ENCODE data around the gene KDM3B.

Gene KDM3B

DNA sequence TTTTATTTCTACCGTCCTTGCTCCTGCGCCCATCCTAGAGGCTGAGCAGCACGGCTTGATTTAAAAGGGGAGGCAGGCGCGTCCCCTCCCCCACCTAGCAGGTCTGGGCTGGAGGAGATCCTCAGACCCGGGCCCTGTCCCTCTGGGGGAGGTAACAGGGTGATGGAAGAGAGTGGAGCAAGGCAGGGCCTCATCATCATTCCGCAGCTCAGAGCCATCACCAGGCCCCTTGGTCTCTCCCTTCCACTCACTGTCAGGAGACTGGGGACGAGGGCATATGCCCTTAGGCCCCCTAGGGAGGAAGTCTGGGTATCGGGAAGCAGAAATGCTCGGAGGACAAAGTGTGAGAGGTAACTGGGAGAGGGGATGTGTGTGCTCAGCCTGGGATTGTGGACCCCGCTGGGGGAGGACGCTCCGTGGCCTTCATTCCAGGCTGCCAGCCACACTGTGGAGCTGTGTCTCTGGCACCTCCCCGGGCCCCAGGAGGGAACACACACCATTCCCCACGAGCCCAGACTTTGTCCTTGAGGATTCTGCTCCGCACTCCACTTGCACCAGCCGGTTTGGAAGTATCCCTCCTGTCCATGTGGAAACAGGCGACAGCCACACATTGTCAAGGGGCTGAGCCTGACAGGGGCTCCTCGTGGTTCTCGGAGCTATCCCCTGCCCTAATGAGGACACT lies 87.1 kb downstream of the KDM3B start:
- peak; percentile 17 for DNase-seq
- peaks cover 0 to 3% of the 10 kb centered on the region in 2 experiments for H3K27me3 ChIP-seq (ENCODE audit: control insufficient read depth in 1 of 2, insufficient read depth in 1 of 2, low read length in 2 of 2)
- peaks cover 18 to 24% of the 10 kb centered on the region in 2 experiments for H3K36me3 ChIP-seq (ENCODE audit: control insufficient read depth in 1 of 2, insufficient read depth in 2 of 2, low read depth in 1 of 2, low read length in 2 of 2)
- peak overlapping the region; percentile 93 for H3K4me2 ChIP-seq (ENCODE audit: low read length, poor library complexity, severe bottlenecking)
- no peaks in the 10 kb centered on the region for H3K9me3 ChIP-seq (ENCODE audit: control insufficient read depth, low read length)
- H3K4ac ChIP-seq (ENCODE audit: low read depth in 1 of 2, low read length in 2 of 2), result peak overlapping the region in 1 of 2 experiments; percentile 24
- H2BK12ac ChIP-seq (ENCODE audit: low read length in 2 of 2), result no peak overlapping the region
- no peak overlapping the region for H4K8ac ChIP-seq (ENCODE audit: low read length)
- peak overlapping the region; percentile 70 for H3K9ac ChIP-seq (ENCODE audit: low read length)
- H2BK5ac ChIP-seq (ENCODE audit: low read depth, low read length, poor library complexity, severe bottlenecking), result no peak overlapping the region
- no peak overlapping the region for H3K27ac ChIP-seq (ENCODE audit: low read length, poor library complexity, severe bottlenecking)
- H3K4me3 ChIP-seq (ENCODE audit: insufficient read depth in 1 of 2, low read depth in 1 of 2, low read length in 2 of 2), result peak overlapping the region; percentile 63 to 77
- H3K23ac ChIP-seq (ENCODE audit: low read length in 2 of 2), result no peak overlapping the region
- peaks cover 13% of the 10 kb centered on the region for H3K4me1 ChIP-seq (ENCODE audit: control insufficient read depth, insufficient read depth, low read depth, low read length)
- H3K18ac ChIP-seq (ENCODE audit: low read depth in 1 of 2, low read length in 2 of 2), result peak overlapping the region in 1 of 2 experiments; percentile 40
- 38% methylated on average over 15 of the region's 20 CpGs for WGBS
- H3K79me1 ChIP-seq (replicated peaks; ENCODE audit: low read length, poor library complexity, severe bottlenecking), result no peaks in the 10 kb centered on the region
- H2AK5ac ChIP-seq (ENCODE audit: low read length, severe bottlenecking), result no peak overlapping the region
- H4K91ac ChIP-seq (ENCODE audit: low read length), result no peak overlapping the region
- no peak overlapping the region for H3K14ac ChIP-seq (ENCODE audit: low read length in 2 of 2)
- H2BK120ac ChIP-seq (ENCODE audit: low read depth, low read length), result no peak overlapping the region
- no peak overlapping the region for H2AFZ ChIP-seq (ENCODE audit: low read depth, low read length)
- no peak overlapping the region for H2BK15ac ChIP-seq (ENCODE audit: low read depth, poor library complexity, severe bottlenecking)

DNA sequence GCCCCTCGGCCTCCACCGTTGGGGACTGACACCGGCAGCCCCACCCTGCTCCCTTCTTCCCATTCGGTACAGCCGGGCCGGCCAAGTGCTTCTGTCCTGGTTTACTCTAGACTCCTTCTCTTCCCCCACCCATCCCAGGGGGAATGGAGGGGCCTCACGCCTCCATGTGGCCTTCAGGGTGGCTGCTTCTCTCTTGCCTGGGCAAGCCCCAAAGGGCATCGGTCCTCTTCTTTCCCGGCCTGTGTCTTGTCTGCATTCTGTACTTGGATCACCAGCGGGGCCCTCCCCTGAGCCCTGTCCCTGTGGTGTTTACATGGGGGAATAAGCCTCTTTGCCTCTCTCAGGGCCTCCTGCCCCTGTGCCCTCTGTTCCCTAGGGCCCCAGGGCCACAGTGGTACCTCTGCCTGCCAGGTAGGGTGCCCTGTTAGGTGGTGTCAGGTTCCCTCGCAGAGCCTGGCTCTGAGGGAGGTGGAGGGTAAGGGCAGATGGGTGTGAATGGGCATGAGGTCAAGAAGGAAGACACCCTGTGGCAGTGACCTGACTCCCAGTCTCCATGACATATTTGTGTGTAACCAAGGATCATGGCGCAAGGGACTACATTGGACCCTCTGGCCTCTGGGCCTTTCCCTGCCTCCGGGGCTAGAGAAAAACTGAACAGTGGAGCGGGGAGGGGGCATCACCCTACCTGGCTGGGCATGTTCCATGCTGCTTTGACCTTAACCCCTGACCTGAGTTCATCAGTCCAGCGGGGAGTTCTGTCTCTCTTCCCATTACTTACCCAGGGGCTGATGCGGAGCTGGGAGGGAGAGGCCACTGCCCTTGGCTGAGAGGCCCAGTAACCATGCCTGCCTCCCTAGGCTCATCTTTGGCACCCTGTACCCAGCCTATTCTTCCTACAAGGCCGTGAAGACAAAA lies 87.9 kb downstream of the KDM3B start:
- H2BK15ac ChIP-seq (ENCODE audit: low read depth, poor library complexity, severe bottlenecking), result no peak overlapping the region
- no peaks in the 10 kb centered on the region for H3K79me1 ChIP-seq (replicated peaks; ENCODE audit: low read length, poor library complexity, severe bottlenecking)
- no peak overlapping the region for H3K4ac ChIP-seq (ENCODE audit: low read depth in 1 of 2, low read length in 2 of 2)
- H2BK120ac ChIP-seq (ENCODE audit: low read depth, low read length), result no peak overlapping the region
- H4K8ac ChIP-seq (ENCODE audit: low read length), result no peak overlapping the region
- no peak overlapping the region for H3K9ac ChIP-seq (ENCODE audit: low read length)
- peaks cover 0 to 3% of the 10 kb centered on the region in 2 experiments for H3K27me3 ChIP-seq (ENCODE audit: control insufficient read depth in 1 of 2, insufficient read depth in 1 of 2, low read length in 2 of 2)
- no peak overlapping the region for H3K23ac ChIP-seq (ENCODE audit: low read length in 2 of 2)
- H4K91ac ChIP-seq (ENCODE audit: low read length), result no peak overlapping the region
- H3K4me2 ChIP-seq (ENCODE audit: low read length, poor library complexity, severe bottlenecking), result peak overlapping the region; percentile 93
- no peak for DNase-seq
- no peak overlapping the region for H2BK12ac ChIP-seq (ENCODE audit: low read length in 2 of 2)
- H3K9me3 ChIP-seq (ENCODE audit: control insufficient read depth, low read length), result no peaks in the 10 kb centered on the region
- peak overlapping the region in 1 of 2 experiments; percentile 0 for H3K14ac ChIP-seq (ENCODE audit: low read length in 2 of 2)
- H3K18ac ChIP-seq (ENCODE audit: low read depth in 1 of 2, low read length in 2 of 2), result no peak overlapping the region
- 83% methylated on average over 16 of the region's 17 CpGs for WGBS
- H2AK5ac ChIP-seq (ENCODE audit: low read length, severe bottlenecking), result no peak overlapping the region
- no peak overlapping the region for H2AFZ ChIP-seq (ENCODE audit: low read depth, low read length)
- H3K36me3 ChIP-seq (ENCODE audit: control insufficient read depth in 1 of 2, insufficient read depth in 2 of 2, low read depth in 1 of 2, low read length in 2 of 2), result peaks cover 16 to 18% of the 10 kb centered on the region in 2 experiments
- peaks cover 13% of the 10 kb centered on the region for H3K4me1 ChIP-seq (ENCODE audit: control insufficient read depth, insufficient read depth, low read depth, low read length)
- no peak overlapping the region for H2BK5ac ChIP-seq (ENCODE audit: low read depth, low read length, poor library complexity, severe bottlenecking)
- H3K27ac ChIP-seq (ENCODE audit: low read length, poor library complexity, severe bottlenecking), result no peak overlapping the region
- H3K4me3 ChIP-seq (ENCODE audit: insufficient read depth in 1 of 2, low read depth in 1 of 2, low read length in 2 of 2), result no peak overlapping the region

DNA sequence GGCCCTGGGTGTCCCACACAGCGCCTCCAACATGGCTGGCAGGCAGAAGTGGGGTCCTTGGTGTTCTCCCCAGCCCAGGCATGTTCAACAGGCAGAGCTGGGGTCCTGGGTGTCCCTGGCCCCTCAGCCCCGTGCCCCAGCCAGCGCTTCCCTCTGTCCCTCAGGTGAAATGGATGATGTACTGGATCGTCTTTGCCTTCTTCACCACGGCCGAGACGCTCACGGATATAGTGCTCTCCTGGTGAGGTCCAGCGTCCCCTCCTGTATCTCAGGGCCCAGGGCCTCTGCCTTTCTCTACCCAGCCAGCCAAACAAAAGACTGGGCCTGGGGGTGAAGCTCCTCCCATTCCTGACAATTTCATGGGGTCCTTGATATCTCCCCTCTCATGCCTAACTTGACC lies 88.7 kb downstream of the KDM3B start:
- Histone ChIP-seq H2BK15ac (ENCODE audit: low read depth, poor library complexity, severe bottlenecking) (no peak overlapping the region), H3K14ac (ENCODE audit: low read length in 2 of 2) (no peak overlapping the region), H4K91ac (ENCODE audit: low read length) (no peak overlapping the region), H3K27me3 (ENCODE audit: control insufficient read depth in 1 of 2, insufficient read depth in 1 of 2, low read length in 2 of 2) (peaks cover 0 to 3% of the 10 kb centered on the region in 2 experiments), H3K27ac (ENCODE audit: low read length, poor library complexity, severe bottlenecking) (no peak overlapping the region), H3K4me3 (ENCODE audit: insufficient read depth in 1 of 2, low read depth in 1 of 2, low read length in 2 of 2) (no peak overlapping the region), H3K4ac (ENCODE audit: low read depth in 1 of 2, low read length in 2 of 2) (no peak overlapping the region), H2BK12ac (ENCODE audit: low read length in 2 of 2) (no peak overlapping the region), H3K36me3 (ENCODE audit: control insufficient read depth in 1 of 2, insufficient read depth in 2 of 2, low read depth in 1 of 2, low read length in 2 of 2) (peaks cover 8 to 11% of the 10 kb centered on the region in 2 experiments), H2AFZ (ENCODE audit: low read depth, low read length) (no peak overlapping the region), H4K8ac (ENCODE audit: low read length) (no peak overlapping the region), H2BK120ac (ENCODE audit: low read depth, low read length) (no peak overlapping the region), H3K9ac (ENCODE audit: low read length) (no peak overlapping the region), H3K79me1 (replicated peaks; ENCODE audit: low read length, poor library complexity, severe bottlenecking) (no peaks in the 10 kb centered on the region), H3K18ac (ENCODE audit: low read depth in 1 of 2, low read length in 2 of 2) (no peak overlapping the region), H3K9me3 (ENCODE audit: control insufficient read depth, low read length) (no peaks in the 10 kb centered on the region), H3K23ac (ENCODE audit: low read length in 2 of 2) (no peak overlapping the region), H2BK5ac (ENCODE audit: low read depth, low read length, poor library complexity, severe bottlenecking) (no peak overlapping the region), H2AK5ac (ENCODE audit: low read length, severe bottlenecking) (no peak overlapping the region), H3K4me1 (ENCODE audit: control insufficient read depth, insufficient read depth, low read depth, low read length) (peaks cover 13% of the 10 kb centered on the region), H3K4me2 (ENCODE audit: low read length, poor library complexity, severe bottlenecking) (no peak overlapping the region)
- no peak for DNase-seq
- WGBS, result 86% methylated on average over 9 of the region's 9 CpGs

Data from mesenchymal stem cell (in vitro differentiated cells and primary cell).